HG03025 (cell line): ENCODE results near the gene PAIP2.

Experiments used
- ATAC-seq: cut with Tn5 transposase; IDR thresholded peaks from one replicate; pipeline ENCODE4 v1.9.1; 2021; ENCODE audit warnings: mild to moderate bottlenecking, moderate library complexity; ENCODE audit not compliant: unreplicated experiment, low FRiP score

Gene PAIP2

DNA sequence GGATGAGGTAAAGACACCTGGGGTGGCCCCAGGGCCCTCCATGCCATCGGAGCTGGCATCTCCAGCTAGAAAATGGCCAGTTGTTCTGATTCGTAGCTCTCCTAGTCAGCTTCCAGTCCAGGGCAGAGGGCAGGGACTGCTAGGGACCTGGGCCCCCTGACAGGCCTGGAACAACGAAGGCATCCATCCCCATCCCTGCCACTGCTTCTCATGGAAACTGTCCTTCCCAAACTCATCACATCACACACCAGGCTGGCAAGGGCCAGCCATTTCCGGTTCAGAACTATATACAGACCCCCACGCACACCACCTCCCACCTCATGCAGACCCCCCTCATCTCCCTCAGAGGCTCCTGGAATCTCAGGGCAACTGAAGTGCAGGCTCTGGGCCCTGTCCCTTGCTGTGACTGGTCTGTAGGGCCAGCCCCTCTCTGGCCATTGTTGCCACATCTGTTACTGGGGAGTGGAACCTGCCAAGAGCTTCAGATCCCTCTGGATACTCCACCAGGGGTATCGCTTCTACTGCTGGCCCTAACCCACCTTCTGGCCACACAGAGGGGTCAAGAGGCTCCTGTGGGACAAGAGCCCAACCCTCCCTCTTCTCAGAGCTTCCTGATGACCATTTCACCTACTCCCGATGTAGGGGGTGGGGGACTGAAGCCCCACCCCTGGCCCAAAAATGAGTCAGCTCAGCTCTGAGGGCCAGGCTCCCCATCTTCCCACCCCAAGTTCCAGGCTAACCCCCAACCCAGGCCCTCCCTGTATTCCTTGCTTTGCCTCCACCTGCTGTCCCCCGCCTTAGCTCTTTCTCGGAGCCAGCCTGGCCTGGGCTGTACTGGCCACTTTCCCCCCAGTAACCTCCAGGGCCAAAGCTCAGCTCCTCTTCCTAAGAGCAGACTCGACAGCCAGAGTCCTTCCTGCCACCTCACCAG is 49.2 kb downstream of the PAIP2 start:
- ATAC-seq = no peak

DNA sequence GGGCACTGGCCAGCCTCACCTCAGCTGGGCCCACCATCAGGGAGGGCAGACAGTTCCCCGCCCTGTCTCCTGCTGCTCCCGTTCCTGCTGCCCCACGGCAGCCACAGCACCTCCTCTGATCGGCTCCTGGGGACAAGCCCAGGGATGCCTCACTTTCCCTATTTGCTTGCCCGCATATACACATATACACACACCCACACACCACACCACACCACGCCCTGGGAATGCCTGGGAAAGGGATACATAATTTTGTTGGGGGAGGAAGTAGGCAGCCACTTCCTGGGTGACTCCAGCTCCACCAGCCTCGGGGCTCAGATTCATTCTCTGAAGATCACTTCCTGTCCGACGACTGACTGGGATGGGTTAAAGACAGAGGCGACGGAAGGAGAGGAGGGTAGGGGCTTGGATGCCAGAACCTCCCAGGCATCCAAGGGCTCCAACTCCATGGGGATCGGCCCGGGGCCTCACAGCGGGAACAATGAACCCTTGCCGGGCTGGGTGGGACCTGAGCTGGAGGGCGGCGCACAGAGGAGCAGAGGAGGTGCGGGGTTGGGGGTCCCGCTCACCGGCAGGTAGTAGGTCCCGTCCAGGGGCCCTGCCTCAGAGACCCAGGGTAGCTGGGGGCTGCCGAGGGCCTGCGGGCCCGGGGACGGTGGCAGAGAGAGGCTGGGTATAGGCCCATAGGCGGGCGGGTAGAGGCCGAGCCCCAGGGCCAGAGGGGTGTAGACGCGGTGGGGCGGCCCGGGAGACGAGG is 50.1 kb downstream of the PAIP2 start:
- ATAC-seq = no peak

DNA sequence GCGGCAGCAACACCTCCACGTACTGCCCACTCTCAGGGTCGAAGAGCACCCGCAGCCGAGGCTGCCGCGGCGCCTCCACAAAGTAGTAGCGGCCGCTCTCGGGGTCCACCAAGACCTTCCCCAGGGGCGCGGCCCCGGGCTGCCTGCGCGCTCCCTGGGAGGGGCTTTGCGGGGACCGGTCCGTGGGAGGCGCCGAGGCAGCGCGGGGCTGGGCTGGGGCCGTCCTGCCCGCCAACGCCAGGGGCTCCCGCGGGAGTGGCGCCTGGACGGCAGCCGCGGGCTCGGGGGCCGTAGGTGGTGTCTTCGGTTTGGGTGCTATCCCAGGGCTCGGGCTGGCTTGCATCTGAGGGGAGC is 50.6 kb downstream of the PAIP2 start:
- ATAC-seq = no peak

DNA sequence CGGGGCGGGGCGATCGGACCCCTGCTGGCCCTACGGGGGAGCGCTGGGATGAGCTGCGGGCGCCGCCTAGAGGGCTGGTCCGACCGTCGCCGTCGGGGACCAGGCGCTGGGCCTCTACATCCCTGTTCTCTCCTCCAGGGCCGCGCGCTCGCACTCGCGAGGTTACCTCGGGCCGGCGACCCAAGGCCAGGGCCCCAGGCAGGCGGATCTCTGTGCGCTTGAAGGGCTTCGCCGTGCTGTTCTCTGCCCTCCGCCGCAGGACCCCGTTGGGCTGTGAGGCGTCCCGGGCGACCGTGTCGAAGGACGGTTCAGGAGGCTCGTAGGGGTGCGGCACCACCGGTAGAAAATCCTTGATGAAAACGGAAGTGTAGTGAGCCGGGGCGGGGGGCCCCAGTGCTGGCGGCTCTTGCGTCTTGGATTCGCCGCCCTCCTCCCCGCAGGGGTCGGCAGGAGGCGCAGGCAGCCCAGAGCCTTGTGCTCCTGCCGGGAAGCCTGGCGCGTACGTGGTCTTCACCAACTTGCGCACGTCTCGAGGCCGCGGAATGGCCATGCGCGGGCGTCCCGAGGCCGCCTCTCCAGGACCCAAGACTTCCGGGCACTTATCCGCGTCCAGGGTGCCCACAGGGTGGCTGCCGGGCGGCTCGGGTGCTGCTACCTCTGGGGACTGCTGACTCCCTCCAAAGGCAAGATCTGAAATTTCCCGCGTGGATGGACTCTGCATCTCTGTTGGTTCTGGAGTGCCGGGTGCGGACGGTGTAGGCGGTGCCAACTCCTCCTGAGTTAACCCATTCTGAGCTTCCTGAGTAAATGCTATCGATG is 51.2 kb downstream of the PAIP2 start:
- peak; percentile 33 for ATAC-seq

DNA sequence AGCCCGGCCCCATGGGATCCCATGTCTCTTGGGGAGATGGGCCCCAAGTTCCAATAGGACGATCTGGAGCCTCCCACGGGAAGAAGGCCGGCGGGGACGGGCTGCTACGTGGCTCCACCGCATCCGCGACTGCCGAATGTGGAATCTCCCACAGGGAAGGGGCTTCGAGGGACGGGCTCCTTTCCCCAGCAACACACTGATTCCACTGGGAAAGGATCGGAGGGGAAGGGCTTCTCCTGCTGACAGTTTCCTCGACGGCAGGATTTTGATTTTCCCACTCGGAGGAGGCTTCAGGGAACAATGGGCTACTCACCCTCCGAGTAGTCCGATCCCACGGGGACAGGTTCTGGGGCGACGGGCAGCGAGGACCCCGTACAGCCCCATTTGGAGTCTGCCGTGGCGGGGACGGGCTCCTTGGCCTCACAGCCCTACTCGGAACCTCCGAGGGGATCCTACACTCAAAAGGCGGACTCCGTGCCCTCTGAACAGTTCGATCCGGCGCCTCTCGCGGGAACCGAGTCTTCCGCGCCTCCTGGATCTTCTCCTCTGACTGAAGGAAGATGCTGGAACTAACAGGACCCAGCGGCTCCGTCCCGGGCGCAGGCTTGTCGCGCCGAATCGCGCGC is 52.0 kb downstream of the PAIP2 start:
- ATAC-seq = no peak

DNA sequence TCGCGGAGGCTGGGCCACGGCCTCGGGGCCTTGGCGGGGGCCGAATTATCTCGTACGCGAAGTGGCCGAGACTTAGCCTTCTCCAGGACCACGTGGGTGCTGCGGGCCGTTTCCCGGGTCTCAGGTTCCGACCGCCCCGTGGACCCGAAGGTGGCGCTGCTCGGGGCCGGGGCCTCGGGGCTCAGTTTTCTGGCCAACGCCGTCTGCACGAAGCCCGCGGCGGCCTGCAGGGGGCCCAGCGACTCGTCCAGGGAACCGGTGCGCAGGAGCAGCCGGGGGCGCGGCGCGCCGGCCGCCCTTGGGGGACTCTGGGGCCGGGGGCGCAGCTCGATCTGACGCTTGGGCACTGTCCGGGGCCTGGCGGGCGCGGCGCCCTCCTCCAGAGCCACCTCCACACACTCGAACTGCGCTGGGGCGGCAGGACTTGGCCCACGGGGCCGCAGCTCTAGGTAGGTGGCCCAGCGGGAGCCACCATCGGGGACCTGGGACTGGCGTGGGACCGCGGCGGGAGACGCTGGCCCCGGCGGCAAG is 52.5 kb downstream of the PAIP2 start:
- no peak for ATAC-seq

DNA sequence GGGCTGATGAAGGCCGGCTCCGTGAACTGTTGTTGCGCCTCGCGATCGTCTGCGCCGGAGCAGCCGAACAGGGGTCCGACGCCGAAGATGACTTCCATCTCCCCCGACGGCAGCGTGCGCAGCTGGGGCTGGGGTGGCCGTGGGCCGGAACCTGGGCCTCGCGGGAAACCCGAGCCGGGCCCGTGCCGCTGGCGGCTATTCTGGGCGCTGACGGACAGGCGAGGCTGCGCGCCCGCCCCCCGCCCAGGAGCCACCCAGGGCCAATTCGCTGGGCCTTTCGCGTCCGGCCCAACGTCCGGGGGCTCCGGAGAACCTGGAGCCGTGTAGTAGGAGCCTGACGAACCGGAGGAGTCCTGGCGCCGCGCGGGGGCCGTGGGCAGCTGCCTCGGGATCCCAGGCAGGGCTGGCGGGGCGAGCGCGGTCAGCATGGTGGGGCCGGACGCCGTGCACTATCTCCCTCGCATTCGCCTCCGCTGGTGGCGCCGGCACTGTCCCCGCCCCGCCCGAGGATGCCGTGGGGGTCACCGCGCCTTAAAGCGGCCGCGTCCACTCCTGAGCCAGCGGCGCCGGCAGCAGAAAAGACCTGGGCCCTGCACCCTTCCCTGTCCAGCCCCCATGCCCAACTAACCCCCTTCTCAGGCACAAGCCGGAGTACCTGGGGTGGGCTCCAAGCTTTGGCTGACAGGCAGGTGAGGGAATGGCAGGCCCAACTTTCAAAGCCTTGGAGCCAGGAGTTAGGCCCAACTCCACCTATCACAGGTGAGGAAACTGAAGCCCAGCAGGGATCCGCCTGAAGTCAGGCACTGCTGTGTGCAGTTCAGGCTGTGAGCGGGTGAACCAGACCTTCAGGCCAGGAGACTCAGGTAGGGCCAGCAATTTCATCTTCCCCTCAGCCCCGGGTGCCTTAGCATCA is 53.3 kb downstream of the PAIP2 start, which contains the start of gene PROB1:
Gene PROB1 (minus strand): TSS at position 451 of the 913 bp plus-strand sequence. CDS start 23 bp downstream, at position 428.
- ATAC-seq = no peak

DNA sequence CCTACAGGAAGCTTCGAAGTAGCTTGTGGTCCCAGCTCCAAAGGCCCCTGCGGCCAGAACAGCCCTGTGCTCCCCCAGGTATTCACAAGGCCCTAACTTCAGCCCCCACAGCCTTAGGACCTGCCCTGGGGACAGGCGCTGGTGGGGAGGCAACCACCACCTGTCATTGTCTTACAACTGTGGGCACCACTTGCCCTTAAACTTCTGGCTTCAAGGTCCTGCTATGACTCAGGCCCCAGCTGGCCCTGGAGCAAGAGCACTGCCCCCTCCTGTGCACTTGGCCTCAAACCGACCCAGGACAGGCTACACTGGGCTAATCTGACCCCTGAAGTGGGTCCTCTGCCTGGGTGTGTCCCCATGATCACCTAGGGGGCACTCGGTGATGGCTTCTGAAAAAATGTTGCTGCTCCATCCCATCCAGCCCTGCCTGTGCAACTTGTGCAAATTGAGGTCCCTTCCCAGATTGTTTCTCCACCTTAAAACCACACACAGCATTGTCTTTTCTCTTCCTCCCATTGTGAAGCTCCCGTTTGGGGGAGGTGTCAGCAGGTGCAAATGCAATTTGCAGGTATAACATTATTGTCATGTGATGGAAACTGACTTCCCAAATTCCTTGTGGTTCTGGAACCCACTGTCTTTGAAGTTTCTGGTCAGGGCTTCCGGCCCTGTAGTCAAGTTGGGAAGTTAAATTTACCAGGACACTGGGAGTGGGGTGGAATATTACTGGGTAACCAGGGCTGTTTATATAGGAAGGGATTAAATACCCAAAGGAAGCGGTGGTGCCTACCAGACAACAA is 54.4 kb downstream of the PAIP2 start:
- no peak for ATAC-seq

DNA sequence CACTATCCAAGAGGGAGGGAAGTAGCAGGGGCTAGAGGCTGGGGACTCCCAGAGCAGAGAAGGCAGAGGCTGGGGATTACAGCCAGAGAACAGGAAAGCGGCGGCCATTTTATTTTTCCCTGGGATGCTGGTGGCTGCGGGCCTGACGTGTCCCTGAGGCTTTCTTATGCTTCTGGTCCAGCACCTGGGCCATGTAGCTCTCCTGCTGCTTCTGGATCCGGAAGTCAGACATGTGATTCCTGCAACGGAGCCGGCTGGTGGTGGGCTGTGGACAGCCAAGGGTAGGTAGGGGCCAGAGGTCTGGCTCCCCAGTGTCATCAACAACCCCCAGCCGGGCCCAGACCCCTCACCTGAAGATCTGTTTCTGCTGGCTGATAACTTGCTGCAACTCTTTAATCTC is 55.0 kb downstream of the PAIP2 start:
- ATAC-seq = no peak

DNA sequence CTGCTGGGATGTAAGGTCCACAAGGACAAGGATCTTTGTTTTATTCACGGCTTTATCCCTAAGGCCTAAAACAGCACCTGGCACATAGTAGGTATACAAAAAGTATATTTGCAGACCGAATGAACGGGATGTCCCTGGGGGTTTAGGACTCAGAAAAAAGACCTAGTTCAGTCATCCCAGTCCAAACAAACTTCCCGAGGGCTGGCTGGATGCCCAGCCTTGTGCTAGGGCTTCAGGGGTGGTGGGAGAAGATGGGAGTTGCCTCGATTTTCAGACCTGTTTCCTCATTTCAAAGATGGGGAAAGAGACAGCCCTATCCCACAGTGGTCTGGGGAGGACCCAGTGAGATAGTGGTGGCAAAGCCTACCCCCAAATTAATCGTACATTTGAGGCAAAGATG is 56.3 kb downstream of the PAIP2 start:
- ATAC-seq = no peak

DNA sequence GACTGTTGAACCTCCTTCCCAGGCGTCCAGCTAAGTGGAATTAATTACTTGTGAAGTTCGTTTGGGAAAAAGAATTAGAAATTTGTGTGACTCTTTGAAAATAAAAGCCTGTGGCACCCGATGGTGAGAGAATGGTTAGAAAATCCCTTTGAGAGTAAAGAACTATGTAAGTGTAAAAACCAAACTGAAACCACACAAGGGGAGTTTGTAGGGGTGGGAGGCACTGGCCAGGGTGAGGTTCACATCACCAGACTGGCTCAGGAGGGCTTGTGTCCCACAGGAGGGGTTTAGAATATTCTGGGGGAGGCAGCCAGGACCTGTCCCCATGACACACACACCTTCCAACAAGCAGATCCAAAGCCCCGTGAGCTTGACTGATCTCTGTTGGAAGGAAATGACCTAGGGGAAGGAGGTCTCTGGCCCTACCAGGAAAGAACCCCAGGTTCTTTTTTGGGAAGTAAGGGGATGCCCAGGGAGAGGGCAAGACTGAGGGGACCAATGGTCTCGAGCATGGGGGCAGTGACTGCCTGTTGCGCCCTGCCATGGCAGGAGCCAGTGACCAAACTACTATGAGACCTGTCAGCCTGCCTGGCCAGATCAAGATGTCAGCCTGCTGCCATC is 58.0 kb downstream of the PAIP2 start:
- no peak for ATAC-seq

DNA sequence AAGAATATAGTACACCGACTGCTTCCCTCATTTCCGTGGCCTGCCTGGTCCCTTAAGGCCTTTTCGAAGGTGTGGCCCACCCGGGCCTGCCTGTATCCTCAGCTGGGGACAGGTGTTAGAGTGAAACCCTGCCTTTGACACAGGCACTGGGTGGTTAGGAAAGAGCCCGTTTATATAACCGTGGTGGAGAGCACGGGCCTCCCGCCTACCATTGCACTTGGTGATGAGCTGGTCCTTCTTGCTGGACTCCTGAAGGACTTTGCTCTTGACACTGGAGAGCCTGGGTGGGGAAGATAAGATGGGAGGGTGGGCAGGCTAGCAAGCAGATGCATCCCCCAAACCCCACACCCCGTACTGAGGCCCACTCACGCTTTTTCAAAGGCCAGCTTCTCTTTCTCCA is 59.9 kb downstream of the PAIP2 start:
- ATAC-seq = no peak

DNA sequence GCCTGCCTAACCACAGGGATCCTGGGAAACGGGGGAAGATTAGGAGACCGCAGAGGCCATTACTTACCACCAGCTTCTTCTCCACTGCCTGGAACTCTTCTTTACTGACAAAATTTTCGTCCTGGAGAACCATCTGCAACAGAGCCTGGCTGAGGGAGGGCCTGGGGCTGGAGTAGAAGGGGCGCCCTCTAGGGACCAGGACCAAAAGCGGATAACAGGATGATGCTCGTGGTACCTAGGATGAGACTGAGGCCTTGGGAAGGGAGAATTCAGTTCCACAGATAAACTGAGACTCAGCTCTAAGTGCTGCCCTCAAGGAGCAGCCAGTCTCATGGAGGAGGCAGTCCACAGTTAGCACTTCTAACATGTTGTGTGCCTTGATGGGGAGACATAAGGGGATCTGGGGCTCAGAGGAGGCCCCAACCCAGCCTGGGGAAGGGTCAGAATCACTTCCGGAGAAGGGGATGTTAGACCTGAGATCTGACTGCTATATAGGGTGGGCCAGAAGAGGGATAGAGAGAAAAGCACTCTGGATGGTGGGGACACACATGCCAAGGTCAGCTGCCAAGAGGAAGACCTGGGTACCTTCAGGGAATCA is 61.0 kb downstream of the PAIP2 start:
- ATAC-seq = no peak

DNA sequence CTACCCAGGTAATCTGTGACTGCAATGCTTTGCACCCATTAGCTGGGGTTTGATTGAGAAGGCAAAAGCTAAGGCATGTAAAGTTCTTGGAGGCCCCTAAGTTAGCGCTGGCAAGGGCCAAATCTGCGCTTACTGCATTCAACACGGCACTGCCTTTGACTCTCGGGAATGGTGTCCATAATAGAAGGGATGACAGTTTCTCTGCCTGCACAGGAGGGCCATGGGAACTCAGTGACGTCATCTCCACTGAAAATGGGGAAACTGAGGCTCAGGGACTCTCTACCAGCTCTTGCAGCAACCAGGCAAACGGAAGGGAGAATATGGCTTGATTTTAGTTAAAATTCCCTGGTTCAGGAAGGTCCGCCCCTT is 61.7 kb downstream of the PAIP2 start:
- no peak for ATAC-seq

DNA sequence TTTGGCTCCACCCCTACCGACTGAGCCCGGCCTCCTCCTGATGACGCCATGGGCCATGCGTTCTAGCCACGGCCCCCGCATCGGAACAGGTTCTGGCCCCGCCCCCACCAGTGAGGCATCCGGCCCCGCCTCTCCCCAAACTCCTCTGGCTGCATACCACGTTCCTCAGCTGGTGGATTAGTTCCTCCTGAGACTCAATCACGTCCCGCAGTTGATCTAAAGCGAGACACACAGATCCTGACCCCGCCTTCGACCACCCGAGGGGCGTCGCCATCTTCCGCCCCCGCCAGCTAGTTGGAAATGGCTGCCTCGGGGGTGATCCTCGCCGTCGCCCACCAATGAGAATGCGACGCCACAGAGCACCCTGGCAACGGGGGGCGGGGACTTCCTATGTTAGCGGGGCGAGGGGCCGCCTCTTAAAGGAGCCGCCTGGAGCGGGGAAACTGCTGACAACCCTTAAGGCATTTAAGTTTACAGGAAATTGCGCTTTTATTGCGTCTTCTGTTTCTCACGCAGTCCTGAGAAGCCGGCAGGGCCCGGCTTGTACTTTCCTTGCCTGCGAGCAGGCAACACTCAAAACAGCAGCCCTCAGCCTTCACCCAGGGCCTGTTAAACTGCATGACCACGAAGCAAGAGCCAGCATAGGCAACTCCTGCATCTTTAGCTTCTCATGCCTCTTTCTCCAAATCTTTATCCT is 62.3 kb downstream of the PAIP2 start, which contains the start of gene SPATA24:
Gene SPATA24 (minus strand): TSS at position 303 of the 697 bp plus-strand sequence. CDS start 29 bp downstream, at position 274.
- ATAC-seq = peak; percentile 76

DNA sequence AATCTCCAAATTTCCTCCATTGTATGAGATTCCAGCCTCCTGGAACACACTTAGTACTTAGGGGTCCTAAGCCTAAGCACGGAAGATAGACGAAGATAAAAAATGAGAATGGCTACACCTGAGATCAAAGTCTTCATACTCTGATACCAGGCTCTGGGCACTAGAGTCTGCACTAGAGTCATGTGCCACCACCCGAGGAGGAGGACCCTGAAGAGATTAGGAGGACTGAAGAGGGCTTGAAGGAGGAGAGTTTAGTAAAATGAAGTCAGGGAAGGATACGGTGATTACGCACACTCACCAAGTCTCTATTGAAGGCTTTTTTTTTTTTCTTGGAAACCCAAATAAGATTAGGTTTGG is 62.8 kb downstream of the PAIP2 start:
- no peak for ATAC-seq

DNA sequence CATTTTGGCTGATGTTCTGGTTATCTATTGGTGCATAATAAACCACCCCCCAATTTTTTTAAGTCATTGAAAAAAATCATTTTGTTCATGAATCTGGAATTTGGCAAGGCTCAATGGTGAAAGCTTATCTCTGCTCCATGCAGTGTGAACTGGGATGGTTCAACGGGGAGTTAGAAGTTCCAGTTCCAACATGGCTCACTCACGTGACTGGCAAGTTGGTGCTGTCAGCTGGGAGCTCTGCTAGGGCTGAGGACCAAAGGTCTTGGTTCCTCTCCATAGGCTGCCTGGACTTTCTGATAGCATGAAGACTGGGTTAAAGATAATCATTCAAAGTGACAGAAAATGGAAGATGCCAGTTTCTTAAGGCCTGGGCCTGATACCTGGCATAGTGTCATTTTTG is 65.3 kb downstream of the PAIP2 start:
- ATAC-seq = no peak
